GM18517 (cell line): ENCODE results near the gene KAZN.

ENCODE experiments used
- ATAC-seq: cut with Tn5 transposase; IDR thresholded peaks from one replicate; pipeline ENCODE4 v1.9.1; 2021; ENCODE audit warnings: mild to moderate bottlenecking, moderate library complexity; ENCODE audit not compliant: unreplicated experiment

Gene KAZN

GRCh38 chr1:14989931-14990728, 391.6 kb downstream of the KAZN start:
- ATAC-seq: no peak

- ATAC-seq: no peak
Observed at GRCh38 chr1:14993414-14993813, 394.9 kb downstream of the KAZN start.

- ATAC-seq: no peak
Observed at GRCh38 chr1:14994148-14994547, 395.7 kb downstream of the KAZN start.

- ATAC-seq: no peak
Observed at GRCh38 chr1:14994841-14995437, 396.5 kb downstream of the KAZN start.

GRCh38 chr1:14996133-14997050, 397.9 kb downstream of the KAZN start:
- ATAC-seq: no peak

- no peak for ATAC-seq
Observed at GRCh38 chr1:14997646-14998276, 399.3 kb downstream of the KAZN start.

- ATAC-seq: no peak
Observed at GRCh38 chr1:14999441-14999840, 401.0 kb downstream of the KAZN start.

- ATAC-seq: no peak
Observed at GRCh38 chr1:15000030-15000429, 401.5 kb downstream of the KAZN start.

- ATAC-seq: no peak
Observed at GRCh38 chr1:15000671-15001070, 402.2 kb downstream of the KAZN start.

GRCh38 chr1:15001317-15001915, 402.9 kb downstream of the KAZN start:
- ATAC-seq: no peak

GRCh38 chr1:15002325-15002724, 403.8 kb downstream of the KAZN start:
- no peak for ATAC-seq

- ATAC-seq: no peak
Observed at GRCh38 chr1:15004396-15004795, 405.9 kb downstream of the KAZN start.

- ATAC-seq: no peak
Observed at GRCh38 chr1:15005116-15005515, 406.6 kb downstream of the KAZN start.

GRCh38 chr1:15007368-15007767, 408.9 kb downstream of the KAZN start:
- ATAC-seq: no peak

GRCh38 chr1:15007842-15008241, 409.4 kb downstream of the KAZN start:
- ATAC-seq: no peak

GRCh38 chr1:15008783-15009729, 410.6 kb downstream of the KAZN start:
- ATAC-seq: no peak

- ATAC-seq: no peak
Observed at GRCh38 chr1:15011160-15011559, 412.7 kb downstream of the KAZN start.

GRCh38 chr1:15011661-15012060, 413.2 kb downstream of the KAZN start:
- no peak for ATAC-seq

GRCh38 chr1:15012822-15013221, 414.3 kb downstream of the KAZN start:
- ATAC-seq: no peak

GRCh38 chr1:15013767-15014166, 415.3 kb downstream of the KAZN start:
- no peak for ATAC-seq
